ENCODE data around the gene ZC3H4.
"Not testable (repeated sequence)": the region's sequence is repeated elsewhere in the genome, so short reads cannot be mapped to it uniquely, and the experiment has no call there.

ZC3H4 gene

DNA sequence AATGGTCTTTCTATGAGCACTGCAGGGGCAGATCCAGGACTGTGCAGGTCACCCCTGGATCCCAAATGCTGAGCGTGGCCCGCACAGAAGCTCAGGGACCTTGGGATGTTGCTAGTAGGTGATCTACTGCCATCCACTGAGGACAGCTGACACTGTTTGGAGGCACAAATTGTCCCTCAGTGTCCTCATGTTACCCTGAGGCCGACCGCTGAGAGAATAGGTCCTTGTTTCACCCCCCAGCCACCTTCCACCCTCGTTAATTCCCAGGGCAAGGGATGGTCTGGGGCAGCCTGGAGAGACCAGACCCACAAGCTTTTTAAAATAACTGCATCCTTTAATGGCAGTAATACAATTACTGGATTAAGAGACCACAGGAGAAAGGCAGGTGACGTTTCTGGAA, 49.7 kb downstream of the ZC3H4 start:
- Histone ChIP-seq H3K27me3 (ENCODE audit: control insufficient read depth in 1 of 2, insufficient read depth in 2 of 2, low read length in 2 of 2) (no peaks in the 10 kb centered on the region), H3K4me3 (ENCODE audit: low read depth in 1 of 2, low read length in 2 of 2) (no peak overlapping the region), H3K27ac (ENCODE audit: low read depth, low read length) (no peak overlapping the region), H3K4me1 (ENCODE audit: insufficient read depth, low read length) (no peaks in the 10 kb centered on the region), H3K36me3 (ENCODE audit: insufficient read depth, low read length) (peaks cover 15% of the 10 kb centered on the region), H3K9me3 (ENCODE audit: low read length) (no peaks in the 10 kb centered on the region), H3K9ac (ENCODE audit: low read length) (no peak overlapping the region)

DNA sequence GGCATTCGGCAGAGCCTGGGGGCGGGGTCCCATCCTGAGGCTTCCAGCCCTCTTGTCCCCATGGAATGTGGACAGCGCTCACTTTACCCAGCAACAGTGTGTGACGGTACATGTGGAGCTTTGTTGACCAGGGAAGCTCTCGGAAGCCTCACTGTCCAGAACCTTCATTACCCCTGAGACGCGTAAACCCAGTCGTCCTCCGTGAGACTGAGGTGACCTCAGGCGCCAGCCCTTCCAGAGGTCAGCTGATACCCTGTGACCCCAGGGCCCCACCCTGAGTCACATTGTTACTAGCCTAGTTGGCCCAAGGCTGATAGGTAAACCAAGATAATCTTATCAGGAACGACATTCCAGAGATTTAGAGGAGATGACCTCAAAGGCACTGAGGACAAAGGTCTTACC, 55.0 kb downstream of the ZC3H4 start:
- Histone ChIP-seq H3K9ac (ENCODE audit: low read length) (no peak overlapping the region), H3K9me3 (ENCODE audit: low read length) (no peaks in the 10 kb centered on the region), H3K4me3 (ENCODE audit: low read depth in 1 of 2, low read length in 2 of 2) (no peak overlapping the region), H3K36me3 (ENCODE audit: insufficient read depth, low read length) (peaks cover 1% of the 10 kb centered on the region), H3K27ac (ENCODE audit: low read depth, low read length) (no peak overlapping the region), H3K4me1 (ENCODE audit: insufficient read depth, low read length) (no peaks in the 10 kb centered on the region), H3K27me3 (ENCODE audit: control insufficient read depth in 1 of 2, insufficient read depth in 2 of 2, low read length in 2 of 2) (no peaks in the 10 kb centered on the region)

DNA sequence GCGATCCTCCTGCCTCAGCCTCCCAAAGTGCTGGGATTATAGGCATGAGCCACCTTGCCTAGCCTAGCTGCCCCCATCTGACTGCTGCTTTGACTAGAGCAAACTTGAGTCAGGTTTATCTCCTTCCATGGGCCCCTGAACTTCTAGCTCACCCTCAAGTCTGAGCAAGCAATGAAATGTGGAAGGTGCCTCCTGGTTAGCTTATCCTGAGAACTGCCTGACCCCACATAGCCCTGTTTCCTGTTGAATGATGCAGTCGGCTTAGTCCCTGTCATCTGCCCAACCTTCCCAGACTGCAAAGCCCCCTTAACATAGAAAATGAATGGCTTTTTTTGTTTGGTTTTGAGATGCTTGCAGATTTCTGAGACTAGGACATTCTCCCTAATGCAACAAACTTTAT, 56.2 kb downstream of the ZC3H4 start:
- Histone ChIP-seq H3K27me3 (ENCODE audit: control insufficient read depth in 1 of 2, insufficient read depth in 2 of 2, low read length in 2 of 2) (no peaks in the 10 kb centered on the region), H3K9ac (ENCODE audit: low read length) (no peak overlapping the region), H3K4me3 (ENCODE audit: low read depth in 1 of 2, low read length in 2 of 2) (no peak overlapping the region), H3K4me1 (ENCODE audit: insufficient read depth, low read length) (no peaks in the 10 kb centered on the region), H3K36me3 (ENCODE audit: insufficient read depth, low read length) (no peaks in the 10 kb centered on the region), H3K27ac (ENCODE audit: low read depth, low read length) (no peak overlapping the region), H3K9me3 (ENCODE audit: low read length) (no peaks in the 10 kb centered on the region)

DNA sequence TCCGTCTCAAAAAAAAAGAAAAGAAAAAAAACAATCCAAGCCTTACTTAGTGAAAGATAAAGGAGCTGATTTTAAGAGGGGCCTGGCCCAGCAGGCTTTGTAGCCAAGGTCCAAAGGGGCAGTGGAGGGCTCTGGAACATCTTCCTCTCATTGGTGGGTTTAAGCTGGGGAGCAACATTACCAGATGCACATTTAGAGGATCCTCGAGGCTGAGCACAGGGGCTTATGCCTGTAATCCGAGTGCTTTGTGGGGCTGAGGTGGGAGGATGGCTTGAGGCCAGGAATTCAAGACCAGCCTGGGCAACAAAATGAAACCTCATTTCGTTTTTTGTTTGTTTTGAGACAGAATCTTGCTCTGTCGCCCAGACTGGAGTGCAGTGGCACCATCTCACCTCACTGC, 57.2 kb downstream of the ZC3H4 start:
- Histone ChIP-seq H3K9me3 (ENCODE audit: low read length) (no peaks in the 10 kb centered on the region), H3K36me3 (ENCODE audit: insufficient read depth, low read length) (no peaks in the 10 kb centered on the region), H3K4me3 (ENCODE audit: low read depth in 1 of 2, low read length in 2 of 2) (no peak overlapping the region), H3K4me1 (ENCODE audit: insufficient read depth, low read length) (no peaks in the 10 kb centered on the region), H3K9ac (ENCODE audit: low read length) (no peak overlapping the region), H3K27ac (ENCODE audit: low read depth, low read length) (no peak overlapping the region), H3K27me3 (ENCODE audit: control insufficient read depth in 1 of 2, insufficient read depth in 2 of 2, low read length in 2 of 2) (no peaks in the 10 kb centered on the region)

DNA sequence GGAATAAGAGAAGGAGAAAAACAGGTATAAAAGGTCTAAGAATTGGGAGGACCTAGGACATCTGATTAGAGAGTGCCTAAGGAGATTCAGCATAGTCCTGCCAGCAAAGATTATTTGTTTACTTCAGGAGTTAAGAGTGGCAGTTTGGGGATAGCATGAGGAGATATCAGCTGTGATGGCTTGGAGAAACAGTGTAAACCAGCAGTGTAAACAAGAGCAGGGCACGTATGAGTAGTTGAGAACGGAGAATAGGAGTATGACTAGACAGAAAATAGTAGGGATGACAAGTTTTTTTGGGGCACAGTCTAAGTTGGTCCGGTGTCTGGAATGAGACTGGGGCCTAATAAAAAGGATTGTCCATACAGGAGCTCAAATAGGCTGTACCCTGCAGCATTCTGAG, 63.0 kb downstream of the ZC3H4 start:
- H3K9ac ChIP-seq (ENCODE audit: low read length): not testable (repeated sequence)

DNA sequence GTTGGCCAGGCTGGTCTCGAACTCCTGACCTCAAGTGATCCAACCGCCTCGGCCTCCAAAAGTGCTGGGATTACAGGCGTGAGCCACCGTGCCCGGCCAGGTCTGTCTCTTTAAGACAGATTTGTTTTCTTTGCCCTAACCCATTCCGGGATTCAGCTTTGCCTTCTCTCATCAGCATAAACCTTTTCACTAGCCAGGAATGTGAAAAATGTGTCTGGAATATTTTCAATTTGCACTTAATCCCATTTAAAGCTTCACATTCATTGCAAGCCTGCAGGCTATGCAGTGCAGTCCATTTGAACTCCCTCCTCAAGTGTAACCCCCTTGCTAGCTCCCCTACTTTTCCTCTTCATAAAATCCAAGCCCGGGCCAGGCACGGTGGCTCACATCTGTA, 64.3 kb downstream of the ZC3H4 start:
- no peaks in the 10 kb centered on the region for H3K9me3 ChIP-seq (ENCODE audit: low read length)
- H3K27ac ChIP-seq (ENCODE audit: low read depth, low read length): no peak overlapping the region
- peak overlapping the region in 1 of 2 donors; percentile 68 for H3K4me3 ChIP-seq (ENCODE audit: low read depth in 1 of 2, low read length in 2 of 2)

More for the DNA sequence above, 63.0 kb downstream of the ZC3H4 start:
- not testable (repeated sequence) for H3K27ac ChIP-seq (ENCODE audit: low read depth, low read length); H3K27me3 ChIP-seq (ENCODE audit: control insufficient read depth in 1 of 2, insufficient read depth in 2 of 2, low read length in 2 of 2); H3K9me3 ChIP-seq (ENCODE audit: low read length); H3K4me3 ChIP-seq (ENCODE audit: low read depth in 1 of 2, low read length in 2 of 2); H3K4me1 ChIP-seq (ENCODE audit: insufficient read depth, low read length); H3K36me3 ChIP-seq (ENCODE audit: insufficient read depth, low read length)

DNA sequence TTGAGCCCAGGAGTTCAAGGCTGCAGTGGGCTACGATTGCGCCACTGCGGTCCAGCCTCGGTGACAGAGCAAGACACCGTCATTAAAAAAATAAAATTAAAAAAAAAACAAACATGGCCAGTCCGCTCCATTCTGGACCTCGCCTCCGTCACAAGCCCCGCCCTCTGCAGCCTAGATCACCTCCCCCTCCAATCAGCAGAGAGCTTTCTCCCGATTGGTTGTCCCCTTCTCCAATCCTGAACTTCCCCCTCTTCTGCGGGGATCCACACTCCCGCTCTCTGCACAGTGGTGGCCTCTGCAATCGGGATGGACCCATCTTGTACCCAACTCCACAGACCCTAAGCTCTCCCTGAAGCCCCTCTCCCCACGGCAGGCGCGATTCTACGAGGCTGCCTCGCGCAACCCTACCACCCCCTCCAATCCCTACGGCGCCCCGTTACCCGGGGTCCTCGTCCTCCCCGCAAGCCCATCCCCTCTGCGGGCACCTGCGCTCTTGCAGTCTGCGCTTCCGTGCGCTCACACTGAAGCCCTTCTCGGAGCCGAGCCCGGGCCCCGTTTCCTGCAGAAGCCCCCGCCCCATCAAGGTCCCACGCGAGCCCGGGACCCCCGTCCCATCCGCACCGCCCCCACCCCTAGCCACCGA, 65.7 kb downstream of the ZC3H4 start:
- H3K36me3 ChIP-seq (ENCODE audit: insufficient read depth, low read length): no peaks in the 10 kb centered on the region
- no peak overlapping the region for H3K9ac ChIP-seq (ENCODE audit: low read length)
- H3K4me1 ChIP-seq (ENCODE audit: insufficient read depth, low read length): peaks cover 5% of the 10 kb centered on the region
- H3K9me3 ChIP-seq (ENCODE audit: low read length): no peaks in the 10 kb centered on the region
- H3K27me3 ChIP-seq (ENCODE audit: control insufficient read depth in 1 of 2, insufficient read depth in 2 of 2, low read length in 2 of 2): no peaks in the 10 kb centered on the region
- H3K4me3 ChIP-seq (ENCODE audit: low read depth in 1 of 2, low read length in 2 of 2): peak overlapping the region; percentile 68 to 92
- H3K27ac ChIP-seq (ENCODE audit: low read depth, low read length): peak overlapping the region; percentile 80

More for the DNA sequence above, 64.3 kb downstream of the ZC3H4 start:
- Histone ChIP-seq H3K9ac (ENCODE audit: low read length) (no peak overlapping the region), H3K27me3 (ENCODE audit: control insufficient read depth in 1 of 2, insufficient read depth in 2 of 2, low read length in 2 of 2) (no peaks in the 10 kb centered on the region), H3K36me3 (ENCODE audit: insufficient read depth, low read length) (no peaks in the 10 kb centered on the region), H3K4me1 (ENCODE audit: insufficient read depth, low read length) (peaks cover 5% of the 10 kb centered on the region)

DNA sequence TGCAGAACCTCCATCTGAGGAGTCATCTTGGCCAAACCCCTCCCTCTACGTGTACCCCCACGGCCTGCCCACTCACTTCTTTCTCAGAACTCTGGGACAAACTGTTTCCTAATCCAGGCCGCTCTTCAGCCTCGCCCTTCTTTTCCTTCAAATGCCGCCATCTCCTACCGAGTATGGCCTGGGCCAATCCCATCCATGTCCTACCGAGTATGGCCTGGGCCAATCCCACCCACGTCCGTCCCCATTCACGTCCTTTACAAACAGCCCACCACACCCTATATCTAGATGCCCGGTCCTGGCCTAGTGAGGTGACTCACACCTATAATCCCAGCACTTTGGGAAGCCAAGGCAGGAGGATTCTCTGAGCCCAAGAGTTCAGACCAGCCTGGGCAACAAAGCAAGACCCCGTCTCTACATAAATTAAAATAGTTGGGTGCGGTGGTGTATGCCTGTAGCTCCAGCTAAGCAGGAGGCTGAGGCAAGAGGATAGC, 66.3 kb downstream of the ZC3H4 start:
- peak overlapping the region; percentile 68 to 92 for H3K4me3 ChIP-seq (ENCODE audit: low read depth in 1 of 2, low read length in 2 of 2)
- no peak overlapping the region for H3K9ac ChIP-seq (ENCODE audit: low read length)
- H3K9me3 ChIP-seq (ENCODE audit: low read length): no peaks in the 10 kb centered on the region
- H3K27ac ChIP-seq (ENCODE audit: low read depth, low read length): no peak overlapping the region
- no peaks in the 10 kb centered on the region for H3K36me3 ChIP-seq (ENCODE audit: insufficient read depth, low read length)
- peaks cover 5% of the 10 kb centered on the region for H3K4me1 ChIP-seq (ENCODE audit: insufficient read depth, low read length)
- no peaks in the 10 kb centered on the region for H3K27me3 ChIP-seq (ENCODE audit: control insufficient read depth in 1 of 2, insufficient read depth in 2 of 2, low read length in 2 of 2)

DNA sequence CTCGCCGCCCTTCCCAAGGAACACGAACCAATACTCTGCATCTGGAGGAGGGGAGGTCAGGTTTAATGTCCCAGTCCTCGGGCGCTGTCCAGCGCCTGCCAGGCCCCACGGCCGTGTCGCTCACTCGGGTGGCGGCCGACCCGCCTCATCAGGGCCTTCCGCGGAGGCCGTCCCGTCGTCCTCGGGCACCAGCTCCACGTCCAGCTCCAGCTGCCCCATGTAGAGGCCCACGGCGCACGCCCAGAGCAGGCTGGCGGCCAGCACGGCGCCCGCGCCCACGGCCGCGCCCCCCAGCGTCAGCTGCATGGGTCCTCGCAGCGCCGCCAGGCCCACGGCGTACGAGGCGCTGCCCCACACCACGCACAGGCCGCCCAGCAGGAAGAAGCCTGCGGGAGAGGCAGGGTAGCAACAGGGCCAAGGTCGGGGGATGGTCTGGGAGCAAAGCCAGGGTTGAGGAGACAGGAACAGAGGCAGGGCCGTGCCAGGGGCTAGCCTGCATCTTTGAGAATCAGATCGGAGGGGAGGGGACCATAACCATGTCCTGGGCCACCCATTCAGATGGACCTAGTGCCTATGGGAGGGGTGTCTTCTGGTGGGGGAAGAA, 67.6 kb downstream of the ZC3H4 start:
- H3K36me3 ChIP-seq (ENCODE audit: insufficient read depth, low read length): no peaks in the 10 kb centered on the region

DNA sequence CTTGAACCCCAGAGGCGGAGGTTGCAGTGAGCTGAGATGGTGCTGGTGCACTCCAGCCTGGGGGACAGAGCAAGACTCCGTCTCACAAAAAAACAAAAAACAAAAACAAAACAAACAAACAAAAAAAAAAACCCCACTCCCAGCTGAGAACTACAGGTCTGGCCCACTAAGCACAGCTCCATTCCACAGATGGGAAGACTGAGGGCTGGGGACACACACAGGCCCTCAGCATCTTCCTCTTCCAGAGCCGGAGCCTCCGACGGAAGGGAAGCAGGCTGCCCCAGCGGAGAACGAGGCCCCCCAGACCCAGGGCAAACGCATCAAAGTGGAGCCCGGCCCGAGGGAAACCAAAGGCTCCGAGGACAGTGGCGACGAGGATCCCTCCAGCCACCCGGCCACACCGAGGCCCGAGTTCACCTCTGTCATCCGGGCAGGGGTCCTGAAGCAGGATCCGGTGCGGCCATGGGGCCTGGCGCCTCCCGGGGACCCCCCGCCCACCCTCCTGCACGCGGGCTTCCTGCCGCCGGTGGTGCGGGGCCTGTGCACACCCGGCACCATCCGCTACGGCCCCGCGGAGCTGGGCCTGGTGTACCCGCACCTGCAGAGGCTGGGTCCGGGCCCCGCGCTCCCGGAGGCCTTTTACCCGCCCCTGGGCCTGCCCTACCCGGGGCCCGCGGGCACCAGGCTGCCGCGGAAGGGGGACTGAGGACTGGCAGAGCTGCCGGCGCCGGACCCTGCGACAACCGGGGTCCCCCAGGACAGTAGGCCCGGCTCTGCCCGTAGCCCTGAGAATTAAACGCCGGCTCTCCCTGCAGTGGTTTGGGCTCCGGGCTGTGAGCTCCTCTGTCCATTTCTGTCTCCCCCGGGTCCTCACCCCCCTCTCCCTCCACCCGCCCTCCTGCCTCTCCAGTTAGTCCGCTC, 68.4 kb downstream of the ZC3H4 start:
- Histone ChIP-seq H3K9ac (ENCODE audit: low read length) (no peak overlapping the region), H3K4me3 (ENCODE audit: low read depth in 1 of 2, low read length in 2 of 2) (no peak overlapping the region), H3K27ac (ENCODE audit: low read depth, low read length) (no peak overlapping the region), H3K36me3 (ENCODE audit: insufficient read depth, low read length) (no peaks in the 10 kb centered on the region), H3K9me3 (ENCODE audit: low read length) (no peaks in the 10 kb centered on the region), H3K27me3 (ENCODE audit: control insufficient read depth in 1 of 2, insufficient read depth in 2 of 2, low read length in 2 of 2) (no peaks in the 10 kb centered on the region), H3K4me1 (ENCODE audit: insufficient read depth, low read length) (peaks cover 5% of the 10 kb centered on the region)

More for the DNA sequence above, 67.6 kb downstream of the ZC3H4 start:
- no peak overlapping the region for H3K4me3 ChIP-seq (ENCODE audit: low read depth in 1 of 2, low read length in 2 of 2)
- H3K9ac ChIP-seq (ENCODE audit: low read length): no peak overlapping the region
- H3K4me1 ChIP-seq (ENCODE audit: insufficient read depth, low read length): peaks cover 5% of the 10 kb centered on the region
- H3K27me3 ChIP-seq (ENCODE audit: control insufficient read depth in 1 of 2, insufficient read depth in 2 of 2, low read length in 2 of 2): no peaks in the 10 kb centered on the region
- H3K27ac ChIP-seq (ENCODE audit: low read depth, low read length): no peak overlapping the region
- H3K9me3 ChIP-seq (ENCODE audit: low read length): no peaks in the 10 kb centered on the region

DNA sequence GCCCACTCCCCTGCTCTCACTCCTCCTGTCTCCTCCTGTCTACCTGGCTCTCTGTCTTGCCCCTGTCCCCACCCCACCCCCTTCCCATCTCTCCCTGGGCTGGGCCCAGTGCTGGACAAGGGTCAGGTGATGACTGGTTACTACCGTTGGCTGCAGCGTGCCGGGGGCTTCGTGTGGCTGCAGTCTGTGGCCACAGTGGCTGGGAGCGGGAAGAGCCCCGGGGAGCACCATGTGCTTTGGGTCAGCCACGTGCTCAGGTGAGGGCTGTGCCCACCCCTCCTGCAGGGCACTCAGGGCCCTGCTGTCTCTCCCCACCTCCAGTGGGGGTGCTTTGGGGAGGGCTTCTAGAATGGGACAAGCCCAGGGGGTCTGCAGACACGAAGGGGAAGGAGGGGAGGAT, 72.7 kb downstream of the ZC3H4 start:
- Histone ChIP-seq H3K36me3 (ENCODE audit: insufficient read depth, low read length) (no peaks in the 10 kb centered on the region), H3K27me3 (ENCODE audit: control insufficient read depth in 1 of 2, insufficient read depth in 2 of 2, low read length in 2 of 2) (no peaks in the 10 kb centered on the region), H3K9me3 (ENCODE audit: low read length) (no peaks in the 10 kb centered on the region), H3K4me1 (ENCODE audit: insufficient read depth, low read length) (no peaks in the 10 kb centered on the region), H3K4me3 (ENCODE audit: low read depth in 1 of 2, low read length in 2 of 2) (no peak overlapping the region), H3K9ac (ENCODE audit: low read length) (no peak overlapping the region), H3K27ac (ENCODE audit: low read depth, low read length) (no peak overlapping the region)

Data from muscle layer of colon (tissue), 2 donors.